NB4 (cell line): ENCODE results near the gene EGFLAM.

Source experiments
- DNase-seq: peaks from one replicate; pipeline ENCODE4 v3.0.0; 2010; ENCODE audit warnings: low read depth
- H3K4me3 ChIP-seq: one replicate; pipeline ENCODE4 v1.5.1; 2011; ENCODE audit warnings: mild to moderate bottlenecking, low read depth, low read length, moderate library complexity
- CTCF ChIP-seq: IDR thresholded peaks from one replicate; pipeline ENCODE4 v1.5.1; 2012; ENCODE audit warnings: low read depth, low read length
- MYC ChIP-seq: IDR thresholded peaks from 2 replicates; pipeline ENCODE4 v1.6.1; 2011; ENCODE audit warnings: low read depth, low read length
- POLR2A ChIP-seq: IDR thresholded peaks from 2 replicates; pipeline ENCODE4 v1.6.1; 2011; ENCODE audit warnings: mild to moderate bottlenecking; ENCODE audit not compliant: insufficient read length; ENCODE audit errors: extremely low read depth
- TF ChIP-seq, protein P1 (sequence below): IDR thresholded peaks from 2 replicates; pipeline ENCODE4 v1.6.1; 2011; ENCODE audit warnings: low read depth, low read length

EGFLAM gene

GRCh38 chr5:38448568-38449350 lies 190.4 kb downstream of the EGFLAM start:
- no peak for DNase-seq
- TF ChIP-seq, protein P1, sequence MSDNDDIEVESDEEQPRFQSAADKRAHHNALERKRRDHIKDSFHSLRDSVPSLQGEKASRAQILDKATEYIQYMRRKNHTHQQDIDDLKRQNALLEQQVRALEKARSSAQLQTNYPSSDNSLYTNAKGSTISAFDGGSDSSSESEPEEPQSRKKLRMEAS = no peak
- TF ChIP-seq POLR2A (no peak), CTCF (no peak), MYC (no peak)

GRCh38 chr5:38450627-38451026 lies 192.3 kb downstream of the EGFLAM start:
- TF ChIP-seq MYC = no peak
- TF ChIP-seq, protein P1 = no peak
- TF ChIP-seq CTCF = no peak
- no peak for TF ChIP-seq POLR2A
- no peak overlapping the region for H3K4me3 ChIP-seq
- DNase-seq = no peak

More at GRCh38 chr5:38448568-38449350, 190.4 kb downstream of the EGFLAM start:
- no peak overlapping the region for H3K4me3 ChIP-seq

DNA sequence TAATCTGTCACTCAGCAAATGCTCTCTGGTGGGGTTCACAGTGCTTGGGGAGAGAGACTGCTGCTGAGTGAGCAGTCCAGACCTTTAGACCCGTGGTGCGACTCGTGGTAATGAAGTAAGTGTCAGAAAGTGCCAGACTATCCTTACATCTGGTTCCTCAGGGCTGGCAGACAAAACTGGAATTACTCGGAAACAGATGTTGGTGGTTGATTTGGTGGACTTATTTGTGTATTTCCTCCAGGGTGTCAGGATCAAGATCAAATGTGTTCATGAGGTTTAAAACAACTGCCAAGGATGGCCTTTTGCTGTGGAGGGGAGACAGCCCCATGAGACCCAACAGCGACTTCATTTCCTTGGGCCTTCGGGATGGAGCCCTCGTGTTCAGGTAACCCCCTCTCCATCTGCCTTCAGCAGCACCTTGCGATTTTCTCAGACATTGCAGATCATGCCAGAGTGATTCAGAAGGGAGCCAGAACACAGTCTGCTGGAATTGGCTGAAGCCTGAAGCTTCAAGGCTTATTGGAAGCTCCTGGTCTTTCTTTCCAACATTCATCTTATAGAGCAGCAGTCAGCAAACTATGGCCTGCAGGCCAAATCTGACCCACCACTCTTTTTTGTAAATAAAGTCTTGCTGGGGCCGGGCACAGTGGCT lies 192.8 kb downstream of the EGFLAM start:
- H3K4me3 ChIP-seq = no peak overlapping the region
- no peak for DNase-seq
- TF ChIP-seq POLR2A (no peak), CTCF (no peak), MYC (no peak)
- TF ChIP-seq, protein P1 = no peak

- no peak overlapping the region for H3K4me3 ChIP-seq
- TF ChIP-seq, protein P1 = no peak
- TF ChIP-seq POLR2A (no peak), CTCF (no peak), MYC (no peak)
- no peak for DNase-seq
Measured at GRCh38 chr5:38452201-38452600, 193.8 kb downstream of the EGFLAM start.

DNA sequence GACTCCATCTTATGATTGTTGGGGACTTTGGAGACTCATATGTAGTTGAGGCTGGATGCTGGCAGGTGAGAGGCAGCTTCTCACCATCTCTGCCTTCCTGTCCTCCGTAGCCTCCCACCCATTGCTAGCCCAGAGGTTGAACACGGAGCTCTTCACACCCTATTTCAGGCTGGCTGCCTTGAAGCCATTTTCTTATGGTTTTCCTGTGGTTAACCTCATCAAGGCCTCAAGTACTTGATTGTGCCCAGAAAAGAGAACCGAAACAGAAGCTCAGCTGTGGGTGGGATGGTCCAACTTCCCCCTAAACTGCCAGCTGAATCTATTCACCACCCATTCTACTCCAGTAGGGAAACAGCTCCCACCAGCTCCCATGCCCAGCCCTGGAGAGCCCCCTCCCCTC lies 195.1 kb downstream of the EGFLAM start:
- no peak overlapping the region for H3K4me3 ChIP-seq
- DNase-seq = peak; percentile 93

More for the DNA sequence above, 195.1 kb downstream of the EGFLAM start:
- TF ChIP-seq CTCF = no peak
- no peak for TF ChIP-seq POLR2A
- TF ChIP-seq MYC = no peak
